Measurements from ENCODE around the gene HEXA.

HEXA gene

DNA sequence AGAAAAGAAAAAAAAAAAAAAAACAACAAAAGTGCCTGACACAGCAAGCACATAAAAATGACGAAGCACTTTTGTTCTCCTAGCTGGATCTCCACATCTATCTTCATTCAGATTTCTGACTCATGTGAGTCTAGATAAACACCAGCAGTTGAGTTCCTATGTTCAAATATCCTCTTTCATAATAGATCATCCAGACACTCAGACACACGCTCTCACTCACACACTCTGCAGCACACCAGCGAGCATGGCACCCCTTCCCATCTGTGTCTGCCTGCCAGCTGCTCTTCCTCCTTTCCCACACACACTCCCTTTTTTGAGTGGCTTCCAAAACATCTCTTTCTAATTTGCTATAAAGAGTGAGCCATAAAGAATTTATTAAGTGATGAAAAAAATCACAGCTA is 36.0 kb downstream of the HEXA start:
- DNase-seq (ENCODE audit: low spot score), result peak; percentile 26
- peak overlapping the region; percentile 40 for H3K27ac ChIP-seq
- ChIA-PET CTCF (interaction anchor here (0.5 kb wide), 1 partner anchor 143 kb away, joined by 7 read pairs; no protein-coding TSS in a partner anchor), POLR2A (ENCODE audit: low non-redundant PET) (no interaction called here)
- TF ChIP-seq CTCF (conservative IDR thresholded peaks at IDR 0.05; ENCODE audit: low read depth), result no peak

GRCh38 chr15:72338617-72339321 is 37.0 kb downstream of the HEXA start:
- POLR2A ChIA-PET (ENCODE audit: low non-redundant PET), result no interaction called here
- TF ChIP-seq CTCF (conservative IDR thresholded peaks at IDR 0.05; ENCODE audit: low read depth), result no peak
- DNase-seq (ENCODE audit: low spot score), result no peak
- H3K27ac ChIP-seq, result peak overlapping the region; percentile 40; the same call in 1 of the 2 replicates
- CTCF ChIA-PET, result interaction anchor here (0.5 kb wide), 1 partner anchor 144 kb away, joined by 7 read pairs; no protein-coding TSS in a partner anchor

GRCh38 chr15:72338148-72338547 is 37.7 kb downstream of the HEXA start:
- H3K27ac ChIP-seq, result no peak overlapping the region
- no peak for DNase-seq (ENCODE audit: low spot score)
- ChIA-PET POLR2A (ENCODE audit: low non-redundant PET) (no interaction called here), CTCF (no interaction called here)
- TF ChIP-seq CTCF (conservative IDR thresholded peaks at IDR 0.05; ENCODE audit: low read depth), result no peak

DNA sequence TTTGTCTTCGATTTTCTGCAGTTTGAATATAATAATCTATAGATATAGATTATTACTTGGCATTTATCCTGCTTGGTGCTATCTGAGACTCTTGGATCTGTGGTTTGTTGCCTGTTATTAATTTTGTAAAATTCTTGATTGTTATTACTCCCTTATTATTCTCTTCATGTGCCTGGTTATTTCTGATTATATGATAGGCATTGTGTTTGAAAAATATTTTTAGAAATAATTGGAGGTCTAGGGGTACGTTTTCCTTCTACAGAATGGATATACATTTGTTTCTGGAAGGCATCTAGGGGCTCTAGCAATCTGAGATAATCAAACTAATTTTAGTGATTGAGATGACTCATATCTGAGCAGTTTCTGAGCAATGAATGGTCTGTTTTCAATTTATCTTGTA is 41.0 kb downstream of the HEXA start:
- POLR2A ChIA-PET (ENCODE audit: low non-redundant PET), result no interaction called here
- no peak for TF ChIP-seq CTCF (conservative IDR thresholded peaks at IDR 0.05; ENCODE audit: low read depth)
- DNase-seq (ENCODE audit: low spot score), result no peak
- CTCF ChIA-PET, result no interaction called here
- H3K27ac ChIP-seq, result no peak overlapping the region

DNA sequence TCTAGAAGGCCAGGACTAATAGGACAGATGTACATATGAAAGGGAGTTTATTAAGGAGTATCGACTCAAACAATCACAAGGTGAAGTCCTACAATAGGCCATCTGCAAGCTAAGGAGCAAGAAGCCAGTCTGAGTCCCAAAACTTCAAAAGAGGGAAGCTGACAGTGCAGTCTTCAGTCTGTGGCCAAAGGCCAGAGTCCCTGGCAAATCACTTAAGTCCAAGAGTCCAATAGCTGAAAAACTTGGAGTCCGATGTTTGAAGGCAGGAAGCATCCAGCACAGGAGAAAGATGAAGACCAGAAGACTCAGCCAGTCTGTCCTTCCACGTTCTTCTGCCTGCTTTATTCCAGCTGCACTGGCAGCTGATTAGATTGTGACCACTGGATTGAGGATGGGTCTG is 44.8 kb downstream of the HEXA start:
- no peak for DNase-seq (ENCODE audit: low spot score)
- ChIA-PET POLR2A (ENCODE audit: low non-redundant PET) (no interaction called here), CTCF (interaction anchor here (0.6 to 1.0 kb wide), 2 partner anchors 123 to 1536 kb away, joined by 3 read pairs; no protein-coding TSS in a partner anchor)
- no peak for TF ChIP-seq CTCF (conservative IDR thresholded peaks at IDR 0.05; ENCODE audit: low read depth)
- no peak overlapping the region for H3K27ac ChIP-seq

GRCh38 chr15:72323752-72324151 is 52.1 kb downstream of the HEXA start:
- no peak overlapping the region for H3K27ac ChIP-seq
- no peak for TF ChIP-seq CTCF (conservative IDR thresholded peaks at IDR 0.05; ENCODE audit: low read depth)
- ChIA-PET POLR2A (ENCODE audit: low non-redundant PET) (no interaction called here), CTCF (no interaction called here)
- no peak for DNase-seq (ENCODE audit: low spot score)
